Sigmoid colon (tissue), 7 donors: ENCODE data around the gene MLLT3. TPM values are rescaled to one million over a fixed set of nuclear protein-coding genes. Genes with fewer than 3 reads are reported as not detected.

Experiments
- DNase-seq: peaks from one replicate; pipeline ENCODE4 v3.0.0-alpha.2; 2019
- H3K27ac ChIP-seq, 4 donors: fragments of 200-600 bp; sonication (generic); one replicate each; pipeline ENCODE4 v1.5.1; 2016 to 2019; ENCODE audit warnings: mild to moderate bottlenecking in 1 of 4
- H3K27me3 ChIP-seq, 3 donors: fragments of 200-600 bp; sonication (generic); one replicate each; pipeline ENCODE4 v1.5.1; 2019; ENCODE audit warnings: mild to moderate bottlenecking in 1 of 3
- H3K36me3 ChIP-seq, 4 donors: fragments of 200-600 bp; sonication (generic); one replicate each; pipeline ENCODE4 v1.5.1; 2016 to 2019
- H3K4me1 ChIP-seq, 4 donors: fragments of 200-600 bp; sonication (generic); one replicate each; pipeline ENCODE4 v1.5.1; 2017 to 2019
- H3K4me3 ChIP-seq, 4 donors: fragments of 200-600 bp; sonication (generic); one replicate each; pipeline ENCODE4 v1.5.1; 2017 to 2019; ENCODE audit warnings: mild to moderate bottlenecking in 2 of 4, moderate library complexity in 1 of 4
- H3K9me3 ChIP-seq, 4 donors: fragments of 200-600 bp in 3 of 4; sonication (generic) in 3 of 4; one replicate each; pipeline versions ENCODE4 v1.5.1 to v1.6.1; 2013 to 2019
- CTCF ChIP-seq, 4 experiments: fragments of 450-650 bp in 3 of 4; fragments of 200-600 bp in 1 of 4; IDR thresholded peaks; one replicate each; pipeline ENCODE4 v1.5.1; 2016 to 2019; ENCODE audit warnings: antibody characterized with exemption in 4 of 4, mild to moderate bottlenecking in 3 of 4, moderate library complexity in 2 of 4
- EP300 ChIP-seq, 4 donors: sonication (generic); formaldehyde crosslinking; IDR thresholded peaks; one replicate each; pipeline ENCODE4 v1.6.1; 2017; ENCODE audit warnings: antibody characterized with exemption in 4 of 4
- POLR2A ChIP-seq, 2 donors: fragments of 450-650 bp; IDR thresholded peaks; one replicate each; pipeline ENCODE4 v1.6.1; 2016; ENCODE audit warnings: antibody characterized with exemption in 2 of 2, mild to moderate bottlenecking in 2 of 2, moderate library complexity in 2 of 2
- POLR2AphosphoS5 ChIP-seq, 4 donors: sonication (generic); formaldehyde crosslinking; IDR thresholded peaks; one replicate each; pipeline ENCODE4 v1.6.1; 2017; ENCODE audit warnings: antibody characterized with exemption in 4 of 4
- WGBS, 2 donors: extraction: QIAGEN DNeasy Blood & Tissue Kit; methylation state at CpG; one replicate each; pipeline ENCODE4 v1.1.7; 2013; 5-methylcytosine and 5-hydroxymethylcytosine counted together
- intact Hi-C: fragments of 100-400 bp; cut with DNase I; formaldehyde crosslinking; loops from one replicate; pipeline ENCODE4 v1.15.1; 2023
- polyA plus RNA-seq, 3 donors: library from polyadenylated mRNA; stranded (reverse); fragments of 200-250 nt; gene quantifications; one replicate each; pipeline ENCODE4 v1.2.3, GENCODE V29; 2013
- total RNA-seq, 4 donors: library from RNA; depleted of rRNA; stranded (reverse); fragments of >200 nt; gene quantifications; one replicate each; pipeline ENCODE4 v1.1.0, GENCODE V29; 2016
- donor health status: healthy with polysubstance abuse.
- donor health status: Bipolar disorder and iron deficiency.
- donor health status: healthy.

The MLLT3 gene
- total and polyA plus RNA-seq, 7 donors = 19.0 to 132 (median 25.0) TPM

- Histone ChIP-seq H3K27ac (peak overlapping the region; percentile 93 to 95 (median 94)), H3K4me1 (peaks cover 0 to 21% (median 11%) of the 10 kb centered on the region in 4 donors), H3K4me3 (peak overlapping the region in 3 of 4 donors; percentile 9 to 94 (median 91)), H3K9me3 (no peaks in the 10 kb centered on the region), H3K36me3 (no peaks in the 10 kb centered on the region), H3K27me3 (no peaks in the 10 kb centered on the region)
- DNase-seq = peak; percentile 74
- peak; percentile 65 to 74 (median 70) for TF ChIP-seq CTCF (IDR thresholded peaks at IDR 0.05)
- peak in 1 of 4 donors; percentile 26 for TF ChIP-seq POLR2AphosphoS5 (IDR thresholded peaks at IDR 0.05)
- no peak for TF ChIP-seq POLR2A (IDR thresholded peaks at IDR 0.05)
- no peak for TF ChIP-seq EP300 (IDR thresholded peaks at IDR 0.05)
- 20 to 26% methylated on average over 21 of the region's 21 CpGs for WGBS, 2 donors
- intact Hi-C loops = loop anchor here (2.0 to 10.0 kb wide), 8 partner anchors 72 to 697 kb away; no protein-coding TSS in a partner anchor
Measured at GRCh38 chr9:20624201-20625002, 2.1 kb upstream of the MLLT3 start.

- Histone ChIP-seq H3K9me3 (no peaks in the 10 kb centered on the region), H3K27ac (peak overlapping the region; percentile 93 to 95 (median 94)), H3K27me3 (no peaks in the 10 kb centered on the region), H3K4me3 (peak overlapping the region; percentile 86 to 97 (median 92)), H3K36me3 (no peaks in the 10 kb centered on the region), H3K4me1 (peaks cover 0 to 28% (median 18%) of the 10 kb centered on the region in 4 donors)
- intact Hi-C loops = loop anchor here (2.0 to 10.0 kb wide), 9 partner anchors 61 to 696 kb away; partner anchors contain the start of gene FOCAD
- TF ChIP-seq POLR2A (IDR thresholded peaks at IDR 0.05) = no peak
- no peak for TF ChIP-seq POLR2AphosphoS5 (IDR thresholded peaks at IDR 0.05)
- no peak for TF ChIP-seq EP300 (IDR thresholded peaks at IDR 0.05)
- no peak for TF ChIP-seq CTCF (IDR thresholded peaks at IDR 0.05)
- WGBS, 2 donors = 23 to 24% methylated on average over 7 of the region's 7 CpGs
- DNase-seq = no peak
Measured at GRCh38 chr9:20623748-20624124, 1.4 kb upstream of the MLLT3 start.

- WGBS, 2 donors = 0% methylated on average over 40 of the region's 40 CpGs
- H3K36me3 ChIP-seq = no peaks in the 10 kb centered on the region
- H3K9me3 ChIP-seq = no peaks in the 10 kb centered on the region
- peaks cover 0 to 33% (median 23%) of the 10 kb centered on the region in 4 donors for H3K4me1 ChIP-seq
- peak overlapping the region; percentile 86 to 97 (median 92) for H3K4me3 ChIP-seq
- H3K27me3 ChIP-seq = no peaks in the 10 kb centered on the region
- peak; percentile 70 for DNase-seq
- intact Hi-C loops = loop anchor here (2.0 to 10.0 kb wide), 8 partner anchors 62 to 696 kb away; partner anchors contain the start of gene FOCAD
- peak overlapping the region; percentile 93 to 95 (median 94) for H3K27ac ChIP-seq
- no peak for TF ChIP-seq EP300 (IDR thresholded peaks at IDR 0.05)
- TF ChIP-seq POLR2A (IDR thresholded peaks at IDR 0.05) = no peak
- peak in 2 of 4 experiments; percentile 7 to 11 for TF ChIP-seq CTCF (IDR thresholded peaks at IDR 0.05)
- peak in 1 of 4 donors; percentile 37 for TF ChIP-seq POLR2AphosphoS5 (IDR thresholded peaks at IDR 0.05)
Measured at GRCh38 chr9:20623021-20623747, 885 bp upstream of the MLLT3 start.

GRCh38 chr9:20621471-20622329 is 599 bp downstream of the MLLT3 start:
- no peak for TF ChIP-seq EP300 (IDR thresholded peaks at IDR 0.05)
- no peak for TF ChIP-seq POLR2A (IDR thresholded peaks at IDR 0.05)
- no peak for TF ChIP-seq CTCF (IDR thresholded peaks at IDR 0.05)
- TF ChIP-seq POLR2AphosphoS5 (IDR thresholded peaks at IDR 0.05) = no peak
- Histone ChIP-seq H3K27me3 (no peaks in the 10 kb centered on the region), H3K9me3 (no peaks in the 10 kb centered on the region), H3K36me3 (no peaks in the 10 kb centered on the region), H3K27ac (peak overlapping the region; percentile 93 to 95 (median 94)), H3K4me3 (peak overlapping the region; percentile 86 to 97 (median 92)), H3K4me1 (peaks cover 0 to 48% (median 38%) of the 10 kb centered on the region in 4 donors)
- WGBS, 2 donors = 1% methylated on average over 82 of the region's 82 CpGs
- intact Hi-C loops = loop anchor here (2.0 to 10.0 kb wide), 8 partner anchors 63 to 694 kb away; partner anchors contain the start of gene FOCAD
- peak; percentile 93 for DNase-seq
